Measurements from ENCODE around the gene ANKK1.

The ANKK1 gene

GRCh38 chr11:113448316-113448677, 60.7 kb downstream of the ANKK1 start:
- H3K9me3 ChIP-seq (ENCODE audit: low read depth, low read length) = no peaks in the 10 kb centered on the region
- H3K36me3 ChIP-seq (ENCODE audit: insufficient read depth, low read length) = no peaks in the 10 kb centered on the region
- DNase-seq (ENCODE audit: low read depth, low spot score) = no peak
- H3K4me3 ChIP-seq = no peak overlapping the region
- H3K27ac ChIP-seq = no peak overlapping the region
- TF ChIP-seq EZH2 (IDR thresholded peaks at IDR 0.05) = no peak
- TF ChIP-seq POLR2AphosphoS5 (IDR thresholded peaks at IDR 0.05; ENCODE audit: borderline replicate concordance, low read depth, low read length) = no peak
- no peak for TF ChIP-seq FOXP2 (optimal IDR thresholded peaks at IDR 0.05; ENCODE audit: control extremely low read depth, extremely low read length, insufficient read depth)
- H3K9ac ChIP-seq (ENCODE audit: insufficient read length) = no peak overlapping the region

- Histone ChIP-seq H3K9me3 (ENCODE audit: low read depth, low read length) (no peaks in the 10 kb centered on the region), H3K27ac (no peak overlapping the region), H3K36me3 (ENCODE audit: insufficient read depth, low read length) (no peaks in the 10 kb centered on the region), H3K4me3 (no peak overlapping the region), H3K9ac (ENCODE audit: insufficient read length) (no peak overlapping the region)
- no peak for DNase-seq (ENCODE audit: low read depth, low spot score)
- TF ChIP-seq POLR2AphosphoS5 (IDR thresholded peaks at IDR 0.05; ENCODE audit: borderline replicate concordance, low read depth, low read length) (no peak), EZH2 (IDR thresholded peaks at IDR 0.05) (no peak), FOXP2 (optimal IDR thresholded peaks at IDR 0.05; ENCODE audit: control extremely low read depth, extremely low read length, insufficient read depth) (no peak)
These were observed 62.2 kb downstream of the ANKK1 start for GRCh38 chr11:113449743-113450142.
